Neural progenitor cell (in vitro differentiated cells): ENCODE measurements around the gene PFDN1. TPM values are rescaled to one million over a fixed set of nuclear protein-coding genes. Genes with fewer than 3 reads are reported as not detected.

Experiments
- DNase-seq: peaks from one replicate; pipeline ENCODE4 v3.0.0-alpha.2; 2016; ENCODE audit warnings: low spot score
- H2AFZ ChIP-seq: fragments of 200-600 bp; sonication (generic); replicated peaks from 2 replicates; pipeline ENCODE4 v1.6.1; 2016; ENCODE audit warnings: antibody characterized with exemption
- H3F3A ChIP-seq: fragments of 200-600 bp; sonication (generic); 2 replicates; pipeline ENCODE4 v1.6.1; 2016; ENCODE audit warnings: antibody characterized with exemption, low read depth
- H3K27ac ChIP-seq: fragments of 200-600 bp; sonication (generic); 2 replicates; pipeline ENCODE4 v1.5.1; 2016; ENCODE audit warnings: mild to moderate bottlenecking
- H3K27me3 ChIP-seq: fragments of 200-600 bp; sonication (generic); 2 replicates; pipeline ENCODE4 v1.6.1; 2016; ENCODE audit warnings: mild to moderate bottlenecking, moderate library complexity
- H3K36me3 ChIP-seq: fragments of 200-600 bp; sonication (generic); 2 replicates; pipeline ENCODE4 v1.5.1; 2016
- H3K4me1 ChIP-seq: fragments of 200-600 bp; sonication (generic); 2 replicates; pipeline ENCODE4 v1.6.1; 2016; ENCODE audit warnings: mixed run types
- H3K4me2 ChIP-seq: fragments of 200-600 bp; sonication (generic); 2 replicates; pipeline ENCODE4 v1.6.1; 2016
- H3K4me3 ChIP-seq: fragments of 200-600 bp; sonication (generic); 2 replicates; pipeline ENCODE4 v1.5.1; 2016
- H3K79me2 ChIP-seq: fragments of 200-600 bp; sonication (generic); 2 replicates; pipeline ENCODE4 v1.6.1; 2016; ENCODE audit warnings: low read depth
- H3K9ac ChIP-seq: fragments of 200-600 bp; sonication (generic); 2 replicates; pipeline ENCODE4 v1.6.1; 2016
- H3K9me3 ChIP-seq: fragments of 200-600 bp; sonication (generic); 2 replicates; pipeline ENCODE4 v1.5.1; 2016; ENCODE audit warnings: low read depth
- H4K20me1 ChIP-seq: fragments of 200-600 bp; sonication (generic); 2 replicates; pipeline ENCODE4 v1.6.1; 2016; ENCODE audit warnings: low read depth
- H3K27ac Mint-ChIP-seq: 3 replicates; pipeline ENCODE4 v1.8.0; 2021; ENCODE audit warnings: mixed read lengths
- H3K27me3 Mint-ChIP-seq: 2 replicates; pipeline ENCODE4 v1.8.0; 2022; ENCODE audit warnings: low read depth, mild to moderate bottlenecking, inconsistent platforms, moderate library complexity, mixed read lengths; ENCODE audit not compliant: insufficient read depth
- H3K36me3 Mint-ChIP-seq: 3 replicates; pipeline ENCODE4 v1.8.0; 2021; ENCODE audit warnings: mixed read lengths
- H3K4me1 Mint-ChIP-seq: 3 replicates; pipeline ENCODE4 v1.8.0; 2021; ENCODE audit warnings: mixed read lengths
- H3K4me3 Mint-ChIP-seq: 3 replicates; pipeline ENCODE4 v1.8.0; 2021; ENCODE audit warnings: mild to moderate bottlenecking, moderate library complexity, mixed read lengths
- H3K9me3 Mint-ChIP-seq: 3 replicates; pipeline ENCODE4 v1.8.0; 2020; ENCODE audit warnings: mixed read lengths
- EZH2 ChIP-seq: fragments of 200-600 bp; sonication (generic); IDR thresholded peaks from 2 replicates; pipeline ENCODE4 v1.6.1; 2017; ENCODE audit warnings: antibody characterized with exemption, mild to moderate bottlenecking, moderate library complexity
- EZH2phosphoT487 ChIP-seq: fragments of 200-600 bp; sonication (generic); IDR thresholded peaks from 2 replicates; pipeline ENCODE4 v1.6.1; 2017; ENCODE audit warnings: antibody characterized with exemption
- total RNA-seq: library from RNA; depleted of rRNA; stranded (reverse); fragments of >200 nt; gene quantifications from 2 replicates; pipeline ENCODE4 v1.2.3, GENCODE V29; 2015; ENCODE audit warnings: low replicate concordance
- TF ChIP-seq, protein P1 (sequence below): fragments of 200-600 bp; sonication (generic); IDR thresholded peaks from 2 replicates; pipeline ENCODE4 v1.5.1; 2017; ENCODE audit warnings: antibody characterized with exemption, mild to moderate bottlenecking

The PFDN1 gene
- total RNA-seq, 1 donor from 2014 or later = 79.8 TPM

GRCh38 chr5:140253985-140254384 is 48.9 kb downstream of the PFDN1 start:
- H3K4me3 Mint-ChIP-seq = no peak overlapping the region
- H3K4me3 ChIP-seq = no peak overlapping the region
- H3K9me3 ChIP-seq = no peaks in the 10 kb centered on the region
- H3K4me1 Mint-ChIP-seq = no peaks in the 10 kb centered on the region
- TF ChIP-seq, protein P1, sequence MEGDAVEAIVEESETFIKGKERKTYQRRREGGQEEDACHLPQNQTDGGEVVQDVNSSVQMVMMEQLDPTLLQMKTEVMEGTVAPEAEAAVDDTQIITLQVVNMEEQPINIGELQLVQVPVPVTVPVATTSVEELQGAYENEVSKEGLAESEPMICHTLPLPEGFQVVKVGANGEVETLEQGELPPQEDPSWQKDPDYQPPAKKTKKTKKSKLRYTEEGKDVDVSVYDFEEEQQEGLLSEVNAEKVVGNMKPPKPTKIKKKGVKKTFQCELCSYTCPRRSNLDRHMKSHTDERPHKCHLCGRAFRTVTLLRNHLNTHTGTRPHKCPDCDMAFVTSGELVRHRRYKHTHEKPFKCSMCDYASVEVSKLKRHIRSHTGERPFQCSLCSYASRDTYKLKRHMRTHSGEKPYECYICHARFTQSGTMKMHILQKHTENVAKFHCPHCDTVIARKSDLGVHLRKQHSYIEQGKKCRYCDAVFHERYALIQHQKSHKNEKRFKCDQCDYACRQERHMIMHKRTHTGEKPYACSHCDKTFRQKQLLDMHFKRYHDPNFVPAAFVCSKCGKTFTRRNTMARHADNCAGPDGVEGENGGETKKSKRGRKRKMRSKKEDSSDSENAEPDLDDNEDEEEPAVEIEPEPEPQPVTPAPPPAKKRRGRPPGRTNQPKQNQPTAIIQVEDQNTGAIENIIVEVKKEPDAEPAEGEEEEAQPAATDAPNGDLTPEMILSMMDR = no peak
- TF ChIP-seq EZH2phosphoT487 (no peak), EZH2 (no peak)
- H3K79me2 ChIP-seq = peaks cover 59% of the 10 kb centered on the region
- H3K27ac Mint-ChIP-seq = no peak overlapping the region
- H3K4me2 ChIP-seq = no peak overlapping the region
- DNase-seq = no peak
- no peak overlapping the region for H2AFZ ChIP-seq
- H4K20me1 ChIP-seq = peaks cover 54% of the 10 kb centered on the region
- H3K9me3 Mint-ChIP-seq = no peaks in the 10 kb centered on the region
- H3K36me3 ChIP-seq = no peaks in the 10 kb centered on the region
- H3K27me3 ChIP-seq = no peaks in the 10 kb centered on the region
- H3K9ac ChIP-seq = no peak overlapping the region
- H3F3A ChIP-seq = no peaks in the 10 kb centered on the region
- no peaks in the 10 kb centered on the region for H3K4me1 ChIP-seq
- peaks cover 21% of the 10 kb centered on the region for H3K36me3 Mint-ChIP-seq
- peaks cover 3% of the 10 kb centered on the region for H3K27me3 Mint-ChIP-seq
- no peak overlapping the region for H3K27ac ChIP-seq

- no peaks in the 10 kb centered on the region for H3K36me3 ChIP-seq
- H4K20me1 ChIP-seq = peaks cover 52% of the 10 kb centered on the region
- no peak overlapping the region for H3K4me2 ChIP-seq
- no peak for DNase-seq
- H3K4me1 ChIP-seq = no peaks in the 10 kb centered on the region
- no peak overlapping the region for H3K9ac ChIP-seq
- no peaks in the 10 kb centered on the region for H3K4me1 Mint-ChIP-seq
- no peak overlapping the region for H3K4me3 Mint-ChIP-seq
- no peak overlapping the region for H3K4me3 ChIP-seq
- H3K36me3 Mint-ChIP-seq = peaks cover 13% of the 10 kb centered on the region
- no peaks in the 10 kb centered on the region for H3K27me3 ChIP-seq
- H3K27me3 Mint-ChIP-seq = peaks cover 3% of the 10 kb centered on the region
- no peaks in the 10 kb centered on the region for H3F3A ChIP-seq
- H3K79me2 ChIP-seq = peaks cover 46% of the 10 kb centered on the region
- H3K27ac ChIP-seq = no peak overlapping the region
- no peak for TF ChIP-seq EZH2phosphoT487
- TF ChIP-seq, protein P1 = no peak
- TF ChIP-seq EZH2 = no peak
- H3K9me3 Mint-ChIP-seq = no peaks in the 10 kb centered on the region
- H3K9me3 ChIP-seq = no peaks in the 10 kb centered on the region
- H3K27ac Mint-ChIP-seq = no peak overlapping the region
- no peak overlapping the region for H2AFZ ChIP-seq
Observed at GRCh38 chr5:140252470-140253126, 50.3 kb downstream of the PFDN1 start.

DNA sequence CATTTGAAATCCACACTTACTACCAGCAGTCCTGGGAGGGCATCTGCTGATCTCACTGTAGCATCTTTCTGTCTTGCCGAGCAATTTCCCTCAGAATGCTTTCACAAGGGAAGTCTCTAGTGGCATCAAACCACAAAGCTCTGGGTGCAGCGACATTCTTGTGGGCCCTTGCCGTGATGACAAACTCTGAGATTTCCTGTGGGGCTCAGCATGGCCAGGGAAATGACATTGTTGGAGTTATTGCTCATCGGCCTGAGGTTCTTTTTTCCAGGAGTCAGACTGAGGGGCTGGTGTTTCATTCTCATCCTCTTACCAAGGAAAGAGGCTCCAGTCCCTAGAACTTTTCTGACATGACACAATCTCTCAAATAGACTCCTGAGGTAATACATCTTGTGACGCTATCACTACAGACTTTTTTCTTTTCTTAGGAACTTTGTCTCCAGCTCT is 51.4 kb downstream of the PFDN1 start:
- peaks cover 35% of the 10 kb centered on the region for H3K79me2 ChIP-seq
- Mint-ChIP-seq H3K27me3 (peaks cover 4% of the 10 kb centered on the region), H3K9me3 (no peaks in the 10 kb centered on the region), H3K36me3 (peaks cover 11% of the 10 kb centered on the region), H3K4me3 (no peak overlapping the region), H3K27ac (no peak overlapping the region), H3K4me1 (no peaks in the 10 kb centered on the region)
- H3F3A ChIP-seq = no peaks in the 10 kb centered on the region
- no peak overlapping the region for H3K9ac ChIP-seq
- no peak overlapping the region for H3K4me2 ChIP-seq
- no peaks in the 10 kb centered on the region for H3K36me3 ChIP-seq
- H3K27me3 ChIP-seq = no peaks in the 10 kb centered on the region
- no peaks in the 10 kb centered on the region for H3K4me1 ChIP-seq
- H3K9me3 ChIP-seq = no peaks in the 10 kb centered on the region
- H4K20me1 ChIP-seq = peaks cover 53% of the 10 kb centered on the region
- H2AFZ ChIP-seq = no peak overlapping the region
- H3K27ac ChIP-seq = no peak overlapping the region
- no peak for DNase-seq
- TF ChIP-seq EZH2phosphoT487 (no peak), EZH2 (no peak)
- TF ChIP-seq, protein P1 = no peak
- no peak overlapping the region for H3K4me3 ChIP-seq
